NCI-H82 treated with DMSO at 0.1 percent for 48 hours (cell line): ENCODE data around the gene PSD4.

Experiments
- DNase-seq: peaks from one replicate; lab custom pipeline; 2025; ENCODE audit not compliant: unreplicated experiment; lab: John Stamatoyannopoulos, UW

The PSD4 gene

GRCh38 chr2:113203217-113203530, 29.4 kb downstream of the PSD4 start:
- DNase-seq = no peak

GRCh38 chr2:113203901-113204519, 30.2 kb downstream of the PSD4 start:
- peak; percentile 53 for DNase-seq

GRCh38 chr2:113206251-113206650, 32.5 kb downstream of the PSD4 start:
- DNase-seq = no peak

- no peak for DNase-seq
Observed at GRCh38 chr2:113207021-113207420, 33.2 kb downstream of the PSD4 start.

- DNase-seq = no peak
Observed at GRCh38 chr2:113208396-113208795, 34.6 kb downstream of the PSD4 start.

GRCh38 chr2:113209011-113209645, 35.4 kb downstream of the PSD4 start:
- no peak for DNase-seq

- DNase-seq = no peak
Observed at GRCh38 chr2:113209646-113210171, 35.9 kb downstream of the PSD4 start.

GRCh38 chr2:113211226-113212105, 37.7 kb downstream of the PSD4 start:
- DNase-seq = no peak

GRCh38 chr2:113212245-113213060, 38.7 kb downstream of the PSD4 start:
- DNase-seq = no peak

GRCh38 chr2:113213061-113213930, 39.5 kb downstream of the PSD4 start:
- no peak for DNase-seq

- DNase-seq = no peak
Observed at GRCh38 chr2:113214141-113214540, 40.4 kb downstream of the PSD4 start.

GRCh38 chr2:113215056-113215455, 41.3 kb downstream of the PSD4 start:
- DNase-seq = no peak

GRCh38 chr2:113216321-113216720, 42.5 kb downstream of the PSD4 start:
- DNase-seq = no peak

GRCh38 chr2:113216891-113217454, 43.2 kb downstream of the PSD4 start:
- no peak for DNase-seq

GRCh38 chr2:113217455-113218282, 43.9 kb downstream of the PSD4 start:
- no peak for DNase-seq

- no peak for DNase-seq
Observed at GRCh38 chr2:113218283-113219091, 44.7 kb downstream of the PSD4 start.

- DNase-seq = no peak
Observed at GRCh38 chr2:113219092-113219441, 45.3 kb downstream of the PSD4 start.

GRCh38 chr2:113219525-113219888, 45.7 kb downstream of the PSD4 start:
- DNase-seq = no peak
